ENCODE measurements around the gene SNF8.
"Not testable (repeated sequence)": the region's sequence is repeated elsewhere in the genome, so short reads cannot be mapped to it uniquely, and the experiment has no call there.

Gene SNF8, protein sequence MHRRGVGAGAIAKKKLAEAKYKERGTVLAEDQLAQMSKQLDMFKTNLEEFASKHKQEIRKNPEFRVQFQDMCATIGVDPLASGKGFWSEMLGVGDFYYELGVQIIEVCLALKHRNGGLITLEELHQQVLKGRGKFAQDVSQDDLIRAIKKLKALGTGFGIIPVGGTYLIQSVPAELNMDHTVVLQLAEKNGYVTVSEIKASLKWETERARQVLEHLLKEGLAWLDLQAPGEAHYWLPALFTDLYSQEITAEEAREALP

DNA sequence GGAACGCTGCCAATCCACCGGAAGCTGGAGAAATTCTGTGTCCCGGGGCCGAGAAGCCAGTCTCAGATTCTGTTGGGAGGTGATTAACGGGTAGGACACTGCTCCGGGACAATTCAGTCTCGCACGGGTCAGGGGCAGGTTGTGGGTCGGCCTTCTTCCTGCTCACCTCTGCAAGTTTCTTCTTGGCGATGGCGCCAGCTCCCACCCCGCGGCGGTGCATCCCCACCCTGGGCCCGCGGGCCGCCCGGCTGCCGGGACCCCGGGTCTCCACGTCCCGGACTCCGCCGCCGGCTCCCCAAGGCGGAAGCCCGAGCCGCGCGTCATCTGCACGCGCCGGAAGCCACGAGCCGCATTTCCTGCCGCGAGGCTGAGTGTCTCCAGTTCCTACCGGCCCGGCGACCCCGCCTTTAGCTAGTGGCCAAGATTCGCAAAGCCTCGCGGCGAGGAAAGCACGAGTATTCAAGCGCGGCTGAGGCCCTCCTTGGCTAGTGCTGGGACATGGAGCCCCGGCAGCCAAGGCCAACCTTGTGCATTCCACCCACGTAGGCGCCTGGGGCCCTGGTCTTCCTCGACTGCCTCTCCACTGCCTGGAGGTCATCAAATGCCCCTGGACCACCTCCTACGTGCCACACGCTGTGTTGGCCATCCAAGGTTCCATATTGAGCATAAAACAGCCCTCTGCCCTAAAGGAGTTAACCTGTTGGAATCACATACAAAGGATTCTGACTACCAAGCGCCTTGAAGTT is at the start of gene SNF8:
TSS of gene SNF8 (minus strand) at position 328 of the 746 bp plus-strand sequence. CDS start at position 220, 108 bp downstream.
- DNase-seq: peak; percentile 71 to 87 (median 81)

DNA sequence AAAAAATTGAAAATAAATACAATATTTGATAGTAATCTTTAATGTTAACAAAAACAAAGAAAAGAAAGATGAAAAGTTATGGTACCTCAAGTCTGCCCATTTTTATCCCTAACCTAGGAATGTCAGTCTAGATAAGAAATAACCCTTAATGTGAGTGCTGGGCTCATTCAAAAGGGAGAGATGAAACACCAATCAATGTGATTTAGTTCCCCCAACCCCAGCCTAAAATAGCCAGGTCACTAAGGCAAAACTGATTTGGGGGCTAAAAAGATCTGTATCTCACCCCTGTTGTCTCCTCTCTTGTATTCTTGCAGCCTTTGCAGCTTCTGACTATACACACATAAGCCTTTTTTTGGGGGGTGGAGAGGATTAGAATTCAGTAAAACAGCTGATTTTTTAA is 49.3 kb upstream of the SNF8 start:
- no peak for DNase-seq

DNA sequence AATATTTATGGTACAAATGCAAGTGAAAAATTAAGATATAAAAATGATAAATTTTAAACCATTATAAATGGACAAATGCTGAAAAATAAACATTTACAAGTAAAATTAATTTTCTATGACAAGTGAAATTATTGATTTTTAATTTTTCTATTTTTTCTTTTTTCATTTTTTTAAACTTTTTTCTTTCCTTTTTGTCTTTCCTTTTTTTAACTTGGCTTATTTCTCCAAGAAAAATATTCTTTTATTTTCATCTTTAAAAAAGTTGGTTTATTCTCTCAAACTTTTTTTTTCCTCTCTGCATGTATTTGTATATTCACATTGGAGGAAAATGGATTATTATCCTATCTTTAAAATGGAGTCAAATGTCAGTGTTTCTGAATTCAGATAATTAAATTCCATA is 48.7 kb upstream of the SNF8 start:
- no peak for DNase-seq

DNA sequence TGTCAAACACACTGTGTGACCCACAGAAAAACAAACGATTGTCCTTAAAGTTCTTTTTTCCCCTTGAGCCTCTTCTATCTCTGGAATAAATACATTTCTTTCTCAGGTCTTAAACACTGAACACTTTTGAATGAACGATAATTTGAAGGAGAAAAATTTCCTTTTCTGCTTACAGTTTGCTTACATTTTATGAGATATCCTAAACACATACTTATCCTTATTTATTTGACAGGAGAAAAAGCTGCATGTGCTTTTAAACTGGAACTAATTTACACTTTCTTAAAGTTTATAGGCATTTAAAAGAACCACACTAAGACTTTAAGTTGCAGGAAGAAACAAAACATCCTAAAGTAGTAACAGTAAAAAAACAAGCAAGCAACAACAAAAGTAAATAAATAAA is 47.8 kb upstream of the SNF8 start:
- DNase-seq: no peak

DNA sequence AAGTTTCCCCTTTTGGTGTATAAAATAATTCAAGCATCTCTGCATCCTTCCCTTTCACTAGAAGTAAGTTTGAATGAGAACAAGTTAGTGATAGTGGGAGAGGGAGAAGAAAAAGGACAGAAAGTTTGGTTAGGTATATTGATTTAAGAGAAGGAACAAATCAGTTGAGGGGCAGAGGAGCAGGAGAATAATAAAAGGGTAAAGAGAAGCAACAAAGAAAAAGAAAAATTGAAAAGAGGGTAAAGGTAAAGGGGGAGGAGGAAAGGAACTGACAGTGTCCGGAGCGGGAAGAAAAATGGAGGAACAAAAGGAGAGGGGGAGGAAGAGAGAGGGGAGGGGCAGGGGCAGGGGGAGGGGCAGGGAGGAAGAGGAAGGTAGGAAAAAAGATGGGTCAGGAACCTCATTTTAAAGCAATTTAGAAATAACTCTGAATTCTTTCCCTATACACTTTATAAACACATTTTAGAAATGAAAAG is 46.3 kb upstream of the SNF8 start:
- no peak for DNase-seq

DNA sequence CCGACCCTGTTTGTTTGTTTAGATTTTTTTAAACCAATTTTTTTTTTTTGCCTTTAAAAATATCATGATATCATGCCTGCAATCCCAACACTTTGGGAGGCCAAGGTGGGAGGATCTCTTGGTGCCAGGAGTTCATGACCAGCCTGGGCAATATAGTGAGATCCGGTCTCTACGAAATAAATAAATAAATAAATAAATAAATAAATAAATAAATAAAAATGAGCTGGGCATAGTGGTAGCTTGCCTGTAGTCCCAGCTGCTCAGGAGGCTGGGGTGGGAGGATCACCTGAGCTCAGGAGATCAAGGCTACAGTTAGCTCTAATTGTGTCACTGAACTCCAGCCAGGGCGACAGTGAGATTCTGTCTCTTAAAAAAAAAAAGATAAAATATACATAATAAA is 44.5 kb upstream of the SNF8 start:
- no peak for DNase-seq

DNA sequence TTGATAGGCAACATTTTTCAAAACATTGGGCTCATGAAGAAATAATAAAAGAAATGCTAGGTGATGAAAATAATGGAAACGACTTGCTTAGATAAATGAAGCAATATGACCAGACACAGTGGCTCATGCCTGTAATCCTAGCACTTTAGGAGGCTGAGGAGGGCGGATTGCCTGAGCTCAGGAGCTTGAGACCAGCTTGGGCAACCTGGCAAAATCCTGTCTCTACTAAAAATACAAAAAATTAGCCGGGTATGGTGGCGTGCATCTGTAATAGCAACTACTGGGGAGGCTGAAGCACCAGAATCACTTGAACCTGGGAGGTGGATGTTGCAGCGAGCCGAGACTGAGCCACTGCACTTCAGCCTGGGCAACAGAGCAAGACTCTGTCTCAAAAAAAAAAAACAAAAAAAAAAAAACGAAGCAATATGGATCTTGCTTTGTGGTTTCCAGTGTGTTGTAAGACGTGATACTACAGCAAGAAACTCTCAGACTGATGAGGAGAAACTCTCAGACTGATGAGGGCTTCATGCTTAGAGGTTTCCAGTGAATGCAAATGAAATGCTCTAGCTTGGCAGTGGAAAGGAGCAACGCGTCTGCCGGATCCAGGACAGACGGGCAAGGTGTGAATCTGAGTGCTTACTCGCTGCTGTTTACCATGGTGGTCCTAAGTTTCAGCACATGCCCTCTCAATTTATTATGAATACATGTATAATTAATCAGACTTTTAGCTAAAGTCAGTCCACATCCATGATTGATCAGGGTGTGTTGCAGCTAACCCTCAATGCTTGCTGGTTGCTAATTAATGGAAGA is 41.0 kb upstream of the SNF8 start:
- no peak for DNase-seq

DNA sequence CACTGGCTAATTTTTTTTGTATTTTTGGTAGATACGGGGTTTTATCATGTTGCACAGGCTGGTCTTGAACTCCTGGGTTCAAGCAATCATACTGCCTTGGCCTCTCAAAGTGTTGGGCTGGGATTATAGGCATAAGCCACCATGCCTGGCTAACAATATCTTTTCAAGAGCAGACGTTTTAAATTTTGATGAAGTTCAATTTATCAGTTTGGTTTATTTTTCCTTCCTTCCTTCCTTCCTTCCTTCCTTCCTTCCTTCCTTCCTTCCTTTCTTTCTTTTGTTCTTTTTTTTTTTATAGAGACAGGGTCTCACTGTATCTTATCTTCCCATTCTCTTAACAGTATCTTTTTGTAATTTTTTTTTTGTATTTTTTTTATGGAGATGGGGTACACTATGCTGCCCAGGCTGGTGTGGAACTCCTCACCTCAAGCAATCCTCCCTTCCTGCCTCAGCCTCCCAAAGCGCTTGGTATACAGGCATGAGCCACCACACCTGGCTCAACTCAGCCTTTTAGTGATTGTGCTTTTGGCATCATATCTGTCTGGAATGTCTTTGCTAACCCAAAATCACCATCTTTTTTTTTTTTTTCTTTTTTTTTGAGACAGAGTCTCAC is 37.4 kb upstream of the SNF8 start:
- DNase-seq: no peak

DNA sequence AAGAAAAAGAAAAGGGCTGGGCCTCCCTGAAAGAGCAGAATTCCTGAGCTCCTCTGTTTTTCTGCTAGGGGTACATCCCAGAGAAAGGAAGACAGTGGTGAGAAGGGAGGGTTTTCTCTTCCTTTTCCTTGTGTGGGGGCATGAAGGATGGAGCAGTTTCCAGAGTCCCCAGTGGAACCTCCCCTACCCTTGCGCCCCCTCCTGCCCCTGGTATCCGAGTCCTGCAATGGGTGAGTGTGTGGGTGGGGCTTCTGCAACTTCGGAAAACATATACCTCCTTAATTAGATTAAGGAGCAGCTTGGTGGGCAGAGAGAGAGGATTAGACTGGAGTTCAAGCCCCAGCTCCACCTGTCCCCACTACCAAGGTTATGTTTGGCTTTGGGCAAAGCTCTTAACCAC is 29.2 kb upstream of the SNF8 start:
- no peak for DNase-seq

DNA sequence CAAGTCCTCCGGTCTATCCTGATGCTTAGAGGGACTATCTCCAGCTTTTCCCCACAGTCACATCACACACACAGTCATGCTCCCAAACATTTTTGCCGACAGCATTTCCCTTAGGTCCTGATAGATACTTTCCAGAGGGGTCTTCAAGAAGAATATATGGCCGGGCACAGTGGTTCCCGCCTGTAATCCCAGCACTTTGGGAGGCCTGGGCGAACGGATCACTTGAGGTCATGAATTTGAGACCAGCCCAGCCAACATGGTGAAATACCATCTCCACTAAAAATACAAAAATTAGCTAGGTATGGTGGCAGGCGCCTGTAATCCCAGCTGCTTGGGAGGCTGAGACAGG is 28.1 kb upstream of the SNF8 start:
- DNase-seq: no peak

DNA sequence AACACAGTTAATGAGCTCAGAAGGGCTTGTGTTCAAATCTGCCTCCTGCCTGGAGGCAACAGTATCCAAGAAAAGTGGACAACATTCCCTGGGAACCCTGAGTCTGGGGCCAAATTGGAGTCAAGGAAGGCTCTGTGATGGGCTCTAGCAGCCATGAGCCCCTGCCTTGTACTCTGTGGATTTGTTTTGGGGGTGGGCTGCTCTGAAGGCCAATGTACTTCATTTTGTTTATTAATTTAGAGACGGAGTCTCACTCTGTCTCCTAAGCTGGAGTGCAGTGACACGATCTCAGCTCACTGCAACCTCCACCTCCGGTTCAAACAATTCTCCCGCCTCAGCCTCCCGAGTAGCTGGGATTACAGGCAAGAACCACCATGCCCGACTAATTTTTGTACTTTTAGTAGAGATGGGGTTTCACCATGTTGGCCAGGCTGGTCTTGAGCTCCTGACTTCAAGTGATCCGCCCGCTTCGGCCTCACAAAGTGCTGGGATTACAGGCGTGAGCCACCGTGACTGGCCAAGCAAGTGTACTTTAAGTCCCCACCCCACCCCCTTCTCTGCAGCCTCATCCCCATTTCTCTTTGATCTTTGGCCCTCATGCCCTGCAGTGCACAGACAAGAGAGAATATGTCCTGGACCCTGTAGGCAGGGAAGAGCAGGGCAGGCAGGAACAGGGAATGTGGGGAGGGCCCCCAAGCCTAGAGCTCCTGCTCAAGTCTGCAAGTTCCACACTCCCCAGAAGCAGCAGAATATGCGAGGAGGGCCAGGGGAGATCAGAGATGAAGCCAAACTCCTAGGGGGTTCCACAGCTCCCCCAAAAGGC is 26.4 kb upstream of the SNF8 start:
- no peak for DNase-seq

DNA sequence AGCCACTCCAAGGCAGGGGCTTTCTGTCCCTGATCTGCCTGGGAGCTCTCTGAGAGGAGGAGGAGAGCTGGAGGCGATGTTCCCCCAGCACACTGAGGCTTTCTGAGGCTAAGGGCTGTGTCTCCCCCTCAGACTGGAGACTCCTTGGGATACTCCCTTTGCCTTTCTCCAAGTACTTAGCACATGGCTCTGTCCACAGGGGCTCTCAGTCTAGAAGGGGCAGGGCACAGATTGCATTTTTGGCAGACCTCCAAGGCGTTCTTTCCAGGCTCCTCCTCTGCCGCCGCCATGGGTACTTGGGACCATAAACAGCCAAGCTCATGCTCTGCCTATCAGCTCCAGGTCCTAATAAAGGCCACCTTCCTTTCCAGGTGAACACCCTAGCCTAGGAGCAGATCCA is 25.6 kb upstream of the SNF8 start:
- no peak for DNase-seq

DNA sequence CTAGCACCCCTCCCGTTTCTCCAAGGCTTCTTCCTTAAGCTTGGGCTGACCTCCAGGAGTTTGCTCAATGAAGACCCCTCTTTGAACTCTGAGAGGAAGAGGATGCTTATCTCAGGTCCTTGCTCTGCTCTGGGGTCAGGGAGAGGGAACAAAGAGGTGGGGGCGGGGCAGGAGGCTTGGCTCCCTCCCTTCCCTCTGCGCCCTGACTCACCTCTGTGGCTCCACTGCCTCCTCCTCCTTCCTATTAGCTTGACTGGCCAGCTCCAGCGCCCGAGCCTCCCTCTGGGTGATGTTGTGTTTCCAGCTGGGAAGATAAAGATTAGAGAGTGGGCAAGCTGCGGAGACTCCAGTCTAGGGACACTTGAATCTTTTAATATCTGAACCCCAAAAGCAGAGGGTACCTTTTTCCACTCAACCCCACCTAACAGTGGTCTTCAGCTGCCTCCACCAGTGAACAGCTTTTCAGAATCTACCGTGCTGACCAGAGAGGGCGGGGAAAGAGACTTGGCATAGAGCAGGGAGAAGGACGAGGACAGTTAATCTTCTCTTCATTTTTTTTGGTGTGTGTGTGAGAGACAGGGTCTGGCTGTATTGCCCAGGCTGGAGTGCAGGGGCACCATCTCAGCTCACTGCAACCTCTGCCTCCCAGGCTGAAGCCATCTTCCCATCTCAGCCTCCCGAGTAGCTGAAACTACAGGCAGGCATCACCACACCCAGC is 17.0 kb upstream of the SNF8 start:
- DNase-seq: no peak

DNA sequence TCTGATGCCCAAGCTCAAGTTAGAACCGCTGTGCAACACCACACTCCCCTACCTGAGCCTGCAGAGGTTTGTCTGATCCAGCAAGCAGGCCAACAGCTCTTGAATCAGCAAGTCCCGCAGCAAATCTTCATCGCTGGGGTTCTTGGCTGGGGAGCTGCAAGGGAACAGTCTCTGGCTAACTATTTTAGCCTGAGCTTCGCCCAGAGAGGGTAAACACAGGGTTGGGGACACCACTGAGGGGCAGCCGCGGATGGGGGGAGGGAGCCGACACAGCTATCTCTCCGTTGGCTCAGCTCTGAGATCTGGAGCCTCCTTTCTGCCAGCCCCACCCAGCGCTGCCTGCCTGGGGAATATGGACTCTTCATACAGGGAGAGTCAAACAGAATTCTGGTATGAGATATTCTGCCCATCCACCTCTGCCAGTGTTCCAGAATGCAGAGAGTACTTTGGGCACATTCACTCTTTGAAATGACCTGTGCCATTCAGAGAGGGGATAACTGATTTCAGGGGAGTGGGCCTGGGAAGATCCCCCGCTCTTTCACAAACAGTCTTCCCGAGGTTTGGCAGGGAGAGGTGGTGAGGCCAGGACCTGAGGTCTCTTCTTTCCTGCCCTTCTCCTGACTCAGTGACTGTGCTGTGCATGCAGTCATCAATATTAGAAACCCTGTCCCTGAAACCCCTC is 16.3 kb upstream of the SNF8 start:
- no peak for DNase-seq

DNA sequence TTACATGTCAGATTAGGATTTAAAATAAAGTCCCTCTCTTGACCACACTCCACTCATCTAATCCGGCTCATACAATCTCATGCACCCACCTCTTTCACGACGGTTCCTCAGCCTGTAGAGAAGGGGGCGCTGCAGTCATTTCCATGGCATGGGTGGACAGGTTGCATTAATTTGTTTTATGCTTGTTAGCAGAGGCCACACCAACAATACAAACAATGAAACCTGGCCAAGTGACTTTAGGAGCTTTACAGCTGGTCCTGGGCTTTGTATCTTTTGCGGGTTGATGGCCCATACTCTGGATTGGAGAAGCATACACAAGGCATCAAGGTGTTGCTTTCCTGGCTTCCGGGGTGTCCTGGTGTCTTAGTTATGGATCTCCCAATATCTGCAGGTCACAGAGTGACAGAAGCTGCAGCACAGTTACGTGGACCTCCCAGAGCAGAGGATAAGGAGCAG is 9.7 kb upstream of the SNF8 start:
- no peak for DNase-seq

DNA sequence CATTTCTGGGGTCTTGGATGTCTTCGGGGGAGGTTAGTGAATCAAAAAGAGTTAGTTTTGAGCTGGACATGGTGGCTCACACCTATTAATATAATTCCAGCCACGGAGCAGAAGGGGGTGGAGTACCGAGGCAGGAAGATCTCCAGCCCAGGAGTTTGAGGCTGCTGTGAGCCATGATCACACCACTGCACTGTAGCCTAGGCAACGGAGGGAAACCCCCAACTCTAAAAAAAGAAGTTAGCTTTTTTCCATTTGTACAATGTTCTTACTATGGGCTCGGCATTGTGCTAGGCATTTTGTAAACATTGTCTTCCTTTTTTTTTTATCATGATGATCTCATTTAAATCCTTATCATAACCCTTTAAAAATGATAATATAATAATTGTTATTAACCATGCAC is 8.3 kb upstream of the SNF8 start:
- no peak for DNase-seq

DNA sequence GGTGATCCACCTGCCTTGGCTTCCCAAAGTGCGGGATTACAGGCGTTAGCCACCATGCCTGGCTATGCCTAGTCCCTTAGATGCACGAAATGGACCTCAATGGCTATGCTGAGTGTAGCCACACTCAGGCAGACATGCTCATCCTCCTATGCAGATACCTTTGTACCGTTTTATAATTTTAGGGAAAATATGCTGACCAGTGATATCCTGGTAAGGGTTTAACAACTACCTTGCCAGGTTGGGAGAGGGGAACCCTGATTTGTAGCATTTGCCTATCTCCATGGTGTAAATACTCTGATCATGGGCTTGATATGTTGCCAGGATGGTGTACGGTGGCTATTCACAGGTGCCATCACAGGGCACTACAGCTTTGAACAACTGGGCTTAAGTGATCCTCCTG is 6.9 kb upstream of the SNF8 start:
- no peak for DNase-seq

DNA sequence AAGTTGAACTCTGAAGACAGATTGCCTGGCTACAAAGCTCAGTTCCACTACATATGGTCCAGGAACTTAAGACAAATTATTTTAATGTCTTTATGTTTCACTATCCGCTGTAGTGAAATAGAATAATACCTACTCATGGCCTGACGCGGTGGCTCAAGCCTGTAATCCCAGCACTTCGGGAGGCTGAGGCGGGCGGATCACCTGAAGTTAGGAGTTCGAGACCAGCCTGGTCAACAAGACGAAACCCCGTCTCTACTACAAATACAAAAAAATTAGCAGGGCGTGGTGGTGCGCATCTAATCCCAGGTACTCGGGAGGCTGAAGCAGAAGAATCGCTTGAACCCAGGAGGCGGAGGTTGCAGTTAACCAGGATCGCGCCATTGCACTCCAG is 614 bp upstream of the SNF8 start:
- DNase-seq: not testable (repeated sequence)

DNA sequence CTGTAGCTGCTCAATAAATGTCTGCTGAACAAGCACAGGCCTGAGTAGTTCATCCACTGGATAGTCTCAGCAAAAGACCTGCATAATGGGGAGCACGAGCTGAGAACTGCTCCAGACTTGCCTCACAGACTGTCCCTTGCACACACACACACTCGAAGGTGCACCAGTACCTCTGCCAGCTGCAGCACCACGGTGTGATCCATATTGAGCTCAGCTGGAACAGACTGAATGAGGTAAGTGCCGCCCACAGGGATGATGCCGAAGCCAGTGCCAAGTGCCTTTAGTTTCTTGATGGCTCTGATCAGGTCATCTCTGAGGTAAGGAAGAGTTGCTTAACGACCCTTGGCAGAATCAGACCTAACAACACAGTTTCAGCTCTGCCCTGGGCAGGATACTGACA is 11.6 kb downstream of the SNF8 start:
- DNase-seq: no peak

DNA sequence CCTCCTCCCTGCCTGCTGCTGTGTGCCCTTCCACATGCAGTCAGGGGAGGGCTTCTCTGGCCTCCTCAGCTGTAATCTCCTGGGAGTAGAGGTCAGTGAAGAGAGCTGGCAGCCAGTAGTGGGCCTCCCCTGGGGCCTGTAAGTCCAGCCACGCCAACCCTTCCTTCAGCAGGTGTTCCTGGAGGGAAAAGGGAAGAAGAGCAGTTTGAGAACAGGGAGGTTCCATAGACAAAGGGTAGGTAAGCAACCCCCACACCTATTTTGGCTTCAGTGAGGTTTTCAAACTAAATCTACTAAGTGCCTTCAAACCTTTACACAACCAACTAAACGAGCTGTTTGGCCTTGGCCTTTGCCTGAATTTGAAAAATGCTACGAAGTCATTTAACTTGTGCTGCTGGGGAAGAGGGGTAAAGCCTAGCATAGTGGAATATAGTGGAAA is 14.2 kb downstream of the SNF8 start:
- no peak for DNase-seq

DNA sequence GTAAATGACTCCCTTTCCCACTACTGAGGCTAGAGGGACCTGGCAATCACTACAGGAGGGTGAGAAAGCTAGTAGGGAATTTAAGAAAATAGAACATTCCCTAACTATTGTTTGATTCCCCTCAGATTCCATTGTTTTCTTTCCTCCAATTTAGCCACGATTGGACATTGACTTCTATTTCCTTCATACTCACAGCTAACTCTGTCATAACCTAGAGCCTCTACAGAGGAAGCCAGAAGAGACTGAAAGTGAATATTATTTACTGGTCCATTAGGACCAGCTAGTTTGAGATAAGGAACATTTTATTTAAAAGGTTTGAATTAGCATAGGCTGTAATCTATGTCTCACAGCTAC is 14.9 kb downstream of the SNF8 start:
- no peak for DNase-seq
